HG03354 (cell line): ENCODE measurements around the gene CREB3.

Source experiments
- ATAC-seq: cut with Tn5 transposase; IDR thresholded peaks from one replicate; pipeline ENCODE4 v1.9.1; 2021; ENCODE audit warnings: mild to moderate bottlenecking; ENCODE audit not compliant: unreplicated experiment, poor library complexity, severe bottlenecking

The CREB3 gene

GRCh38 chr9:35767458-35767857, 35.0 kb downstream of the CREB3 start:
- ATAC-seq = no peak

- ATAC-seq = no peak
Measured at GRCh38 chr9:35769763-35770162, 37.3 kb downstream of the CREB3 start.

DNA sequence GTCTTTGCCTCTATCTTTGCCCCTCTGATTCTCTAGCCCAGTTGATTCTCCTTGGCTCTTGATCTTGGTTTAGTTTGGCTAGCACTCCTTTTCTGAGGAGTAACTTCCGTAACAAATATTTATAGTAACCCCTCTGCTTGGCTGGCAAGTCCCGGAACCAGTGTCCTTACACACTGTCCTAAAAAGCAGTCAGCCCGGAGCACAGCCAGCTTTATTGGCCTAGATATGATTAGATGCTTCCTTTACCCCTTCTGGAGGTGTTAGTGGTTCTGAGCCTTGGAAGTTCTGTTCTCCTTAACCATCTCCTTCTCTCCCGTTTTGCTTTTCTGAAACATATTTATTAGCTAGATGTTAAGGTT, 38.6 kb downstream of the CREB3 start:
- no peak for ATAC-seq

- ATAC-seq = no peak
Measured at GRCh38 chr9:35771534-35771933, 39.1 kb downstream of the CREB3 start.

GRCh38 chr9:35771943-35772342, 39.5 kb downstream of the CREB3 start:
- no peak for ATAC-seq

DNA sequence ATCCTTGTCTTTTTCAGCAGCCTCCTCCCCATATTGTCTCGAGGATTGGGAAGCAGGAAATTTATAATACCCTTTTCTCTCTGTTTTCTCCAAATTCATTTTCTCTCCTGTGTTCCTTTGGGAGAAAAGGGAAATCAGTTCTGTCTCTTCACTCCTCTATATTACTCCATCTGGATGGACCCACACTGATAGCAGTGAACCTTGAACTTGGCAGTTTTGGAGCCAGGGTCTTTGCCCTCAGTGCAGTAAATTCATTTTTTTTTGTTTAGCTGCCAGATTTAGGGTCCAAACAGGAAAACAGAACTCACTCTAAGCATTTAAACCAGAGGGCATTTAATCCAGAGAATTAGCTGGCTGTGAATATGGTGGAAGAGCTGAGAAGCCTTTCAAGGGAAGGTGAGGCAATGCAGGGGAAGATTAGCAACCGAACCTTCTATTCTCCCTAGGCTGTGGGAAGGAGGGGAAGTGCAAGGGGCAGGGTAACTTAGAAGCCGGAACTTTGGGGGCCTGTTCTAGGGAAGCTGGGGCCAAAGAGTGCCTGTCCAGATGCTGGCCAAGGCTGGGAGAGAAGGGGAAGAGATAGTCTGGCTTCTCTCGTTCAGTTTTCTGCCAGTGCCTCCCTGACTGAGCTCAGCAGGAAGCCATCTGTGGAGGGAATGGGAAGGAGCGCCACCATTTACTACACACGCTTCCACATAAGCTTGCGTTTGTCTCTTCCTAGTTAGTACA, 42.6 kb downstream of the CREB3 start:
- ATAC-seq = no peak

GRCh38 chr9:35776018-35776417, 43.6 kb downstream of the CREB3 start:
- no peak for ATAC-seq

DNA sequence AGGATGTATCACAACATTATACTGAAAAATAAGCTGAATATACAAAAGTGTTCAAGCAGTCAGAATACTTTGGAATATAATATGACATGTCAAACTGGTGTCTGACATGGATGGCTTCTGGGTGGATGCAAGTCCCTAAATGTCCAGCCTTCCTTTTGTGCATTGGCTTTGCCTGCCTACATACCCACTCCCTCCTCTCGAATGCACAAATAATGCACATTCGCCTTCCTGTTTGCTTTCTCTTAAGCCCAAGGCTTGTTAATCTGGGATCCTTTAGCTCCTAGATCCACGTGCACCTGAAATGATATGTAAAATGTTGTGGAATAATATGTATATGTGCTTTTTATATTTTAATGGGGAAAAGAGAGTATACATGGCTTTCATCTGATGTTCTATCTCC, 46.0 kb downstream of the CREB3 start:
- no peak for ATAC-seq

DNA sequence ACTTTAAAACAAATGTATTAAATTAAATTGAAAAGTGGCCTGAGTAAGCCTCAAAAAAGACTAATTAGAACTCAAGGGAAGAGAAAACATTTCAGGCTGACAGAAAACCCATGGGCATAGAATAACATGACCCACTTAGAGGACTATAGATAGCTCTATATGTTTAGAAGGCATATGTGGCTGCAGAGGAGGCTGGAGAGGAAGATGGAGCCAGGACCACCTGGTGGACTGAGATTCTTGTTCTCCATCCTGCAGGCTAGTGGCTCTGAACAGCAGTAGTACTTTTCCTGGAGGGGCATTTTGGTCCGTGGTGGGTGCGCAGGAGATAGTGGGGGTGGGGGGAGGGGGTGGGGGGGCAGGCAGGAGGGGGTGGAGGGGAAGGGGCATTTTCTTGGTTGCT, 48.6 kb downstream of the CREB3 start:
- no peak for ATAC-seq

- no peak for ATAC-seq
Measured at GRCh38 chr9:35783418-35783817, 51.0 kb downstream of the CREB3 start.
